GM23338 (cell line): Measurements from ENCODE around the gene SPAG16. TPM values are rescaled to one million over a fixed set of nuclear protein-coding genes. Genes with fewer than 3 reads are reported as not detected.

Experiments
- ATAC-seq: fragments of 200-7000 bp; cut with Tn5 transposase; 3 replicates; pipeline ENCODE4 v1.9.1; 2020
- DNase-seq: peaks from one replicate; pipeline ENCODE4 v3.0.0-alpha.2; 2015; ENCODE audit warnings: low spot score
- H2AFZ ChIP-seq: fragments of 200-600 bp; sonication (generic); 2 replicates; pipeline ENCODE4 v1.8.0; 2016; ENCODE audit warnings: antibody characterized with exemption, mild to moderate bottlenecking, moderate library complexity
- H3F3A ChIP-seq: fragments of 200-600 bp; sonication (generic); replicated peaks from 2 replicates; pipeline ENCODE4 v1.8.0; 2017; ENCODE audit warnings: antibody characterized with exemption, mixed run types, low read depth
- H3K27ac ChIP-seq: fragments of 200-600 bp; sonication (generic); 2 replicates; pipeline ENCODE4 v1.6.1; 2016; ENCODE audit warnings: low read depth
- H3K27me3 ChIP-seq: fragments of 200-600 bp; sonication (generic); 2 replicates; pipeline ENCODE4 v1.8.0; 2016; ENCODE audit warnings: mild to moderate bottlenecking, mixed run types, moderate library complexity; ENCODE audit not compliant: insufficient read depth
- H3K36me3 ChIP-seq: fragments of 200-600 bp; sonication (generic); 2 replicates; pipeline ENCODE4 v1.8.0; 2016; ENCODE audit warnings: mild to moderate bottlenecking; ENCODE audit not compliant: insufficient read depth
- H3K4me1 ChIP-seq: fragments of 200-600 bp; sonication (generic); 2 replicates; pipeline ENCODE4 v1.8.0; 2016; ENCODE audit warnings: mild to moderate bottlenecking, moderate library complexity; ENCODE audit not compliant: insufficient read depth
- H3K4me2 ChIP-seq: fragments of 200-600 bp; sonication (generic); 2 replicates; pipeline ENCODE4 v1.7.1; 2017; ENCODE audit warnings: mixed run types
- H3K4me3 ChIP-seq: fragments of 200-600 bp; sonication (generic); 2 replicates; pipeline ENCODE4 v1.6.1; 2016; ENCODE audit warnings: mixed run types
- H3K79me2 ChIP-seq: fragments of 200-600 bp; sonication (generic); replicated peaks from 2 replicates; pipeline ENCODE4 v1.8.0; 2017; ENCODE audit warnings: mild to moderate bottlenecking; ENCODE audit not compliant: insufficient read depth
- H3K9me2 ChIP-seq: fragments of 200-600 bp; sonication (generic); 2 replicates; pipeline ENCODE4 v1.8.0; 2017; ENCODE audit not compliant: insufficient read depth
- H4K20me1 ChIP-seq: fragments of 200-600 bp; sonication (generic); replicated peaks from 2 replicates; pipeline ENCODE4 v1.8.0; 2017; ENCODE audit warnings: mild to moderate bottlenecking; ENCODE audit not compliant: insufficient read depth
- H3K27ac Mint-ChIP-seq: 2 replicates; pipeline ENCODE4 v1.8.0; 2020; ENCODE audit warnings: inconsistent platforms, mild to moderate bottlenecking, moderate library complexity, mixed read lengths
- H3K27me3 Mint-ChIP-seq: 3 replicates; pipeline ENCODE4 v1.8.0; 2022; ENCODE audit warnings: low read depth, mild to moderate bottlenecking, moderate library complexity, mixed read lengths, inconsistent platforms; ENCODE audit not compliant: insufficient read depth, poor library complexity
- H3K36me3 Mint-ChIP-seq: 3 replicates; pipeline ENCODE4 v1.8.0; 2021; ENCODE audit warnings: low read depth, mild to moderate bottlenecking, inconsistent platforms, moderate library complexity, mixed read lengths
- H3K4me1 Mint-ChIP-seq: 3 replicates; pipeline ENCODE4 v1.8.0; 2020; ENCODE audit warnings: mild to moderate bottlenecking, inconsistent platforms, mixed read lengths
- H3K4me3 Mint-ChIP-seq: 3 replicates; pipeline ENCODE4 v1.8.0; 2021; ENCODE audit warnings: moderate library complexity, mild to moderate bottlenecking, inconsistent platforms, mixed read lengths
- H3K9me3 Mint-ChIP-seq: 3 replicates; pipeline ENCODE4 v1.8.0; 2020; ENCODE audit warnings: moderate library complexity, mild to moderate bottlenecking, inconsistent platforms, mixed read lengths
- CTCF ChIP-seq, 2 experiments: fragments of 200-600 bp in 1 of 2; sonication (generic) in 1 of 2; conservative IDR thresholded peaks; 2 replicates each; pipeline versions ENCODE4 v1.5.1 to v1.6.1; 2016 to 2017; ENCODE audit warnings: antibody characterized with exemption in 2 of 2, low read depth in 2 of 2, mild to moderate bottlenecking in 2 of 2, moderate library complexity in 1 of 2
- EZH2 ChIP-seq: fragments of 200-600 bp; sonication (generic); IDR thresholded peaks from one replicate; pipeline ENCODE4 v1.8.0; 2017; ENCODE audit warnings: antibody characterized with exemption, mild to moderate bottlenecking, low read depth; ENCODE audit not compliant: unreplicated experiment
- JUNB ChIP-seq: IDR thresholded peaks from one replicate; pipeline ENCODE4 v1.6.1; 2016; ENCODE audit warnings: antibody characterized with exemption; ENCODE audit not compliant: unreplicated experiment
- NANOG ChIP-seq: IDR thresholded peaks from 2 replicates; pipeline ENCODE4 v1.6.1; 2016; ENCODE audit warnings: antibody characterized with exemption, borderline replicate concordance
- POLR2AphosphoS5 ChIP-seq: IDR thresholded peaks from 2 replicates; pipeline ENCODE4 v1.6.1; 2016; ENCODE audit warnings: antibody characterized with exemption, low read depth
- ZNF462 ChIP-seq: fragments of 250-450 bp; sonication (Bioruptor Pico); IDR thresholded peaks from 2 replicates; pipeline ENCODE4 v1.5.0; 2020; ENCODE audit warnings: mild to moderate bottlenecking, moderate library complexity
- polyA plus RNA-seq: library from polyadenylated mRNA; unstranded; fragments of >200 nt; fragmentation: Nextera tagmentation; extraction: Ambion mirVana; gene quantifications from 2 replicates; pipeline ENCODE4 v1.2.1, GENCODE V29; 2016
- total RNA-seq: library from RNA; depleted of rRNA; stranded (reverse); fragments of >200 nt; shearing (Covaris generic); gene quantifications from 2 replicates; pipeline ENCODE4 v1.2.3, GENCODE V29; 2014

The SPAG16 gene
- total and polyA plus RNA-seq, 2 experiments from 2014 or later: 19.7 to 47.8 TPM

- no peak overlapping the region for H3K4me3 ChIP-seq
- H4K20me1 ChIP-seq: no peaks in the 10 kb centered on the region
- H2AFZ ChIP-seq: no peak overlapping the region
- no peak for TF ChIP-seq CTCF (conservative IDR thresholded peaks at IDR 0.05; ENCODE audit: low read depth in 2 of 2)
- TF ChIP-seq NANOG: 0 out of 2 replicates have a peak, but pooled peaks have one; percentile 14
- TF ChIP-seq POLR2AphosphoS5: no peak
- TF ChIP-seq EZH2: no peak
- no peak for TF ChIP-seq ZNF462
- no peak for TF ChIP-seq JUNB
- H3K36me3 Mint-ChIP-seq: no peaks in the 10 kb centered on the region
- peak overlapping the region; percentile 18; the same call in 1 of the 3 replicates for H3K4me3 Mint-ChIP-seq
- peak; percentile 68 for DNase-seq
- no peak overlapping the region for H3K27ac ChIP-seq
- peak overlapping the region; percentile 92 for H3K27ac Mint-ChIP-seq
- peak overlapping the region; percentile 5; the same call in 1 of the 2 replicates for H3K4me2 ChIP-seq
- no peaks in the 10 kb centered on the region for H3F3A ChIP-seq
- H3K4me1 Mint-ChIP-seq: peaks cover 18% of the 10 kb centered on the region; the same call in 2 of the 3 replicates
- H3K9me3 Mint-ChIP-seq: no peaks in the 10 kb centered on the region; the same call in 2 of the 3 replicates
- no peaks in the 10 kb centered on the region for H3K36me3 ChIP-seq
- H3K79me2 ChIP-seq: no peaks in the 10 kb centered on the region
- H3K27me3 ChIP-seq: no peaks in the 10 kb centered on the region
- no peaks in the 10 kb centered on the region for H3K9me2 ChIP-seq
- H3K4me1 ChIP-seq: peaks cover 2% of the 10 kb centered on the region; the same call in 1 of the 2 replicates
- peak; percentile 42; the same call in 2 of the 3 replicates for ATAC-seq
- peaks cover 2% of the 10 kb centered on the region for H3K27me3 Mint-ChIP-seq
Observed at GRCh38 chr2:214244847-214245246, 960.6 kb downstream of the SPAG16 start.
